H9 (cell line): ENCODE measurements around the gene FARS2. TPM values are rescaled to one million over a fixed set of nuclear protein-coding genes. Genes with fewer than 3 reads are reported as not detected.

Source experiments
- DNase-seq: peaks from one replicate; pipeline ENCODE4 v3.0.0-alpha.2; 2017
- H2AFZ ChIP-seq: one replicate; pipeline ENCODE4 v1.6.1; 2013; ENCODE audit warnings: mild to moderate bottlenecking, low read length, control low read depth, moderate library complexity
- H2AK5ac ChIP-seq: 2 replicates; pipeline ENCODE4 v1.6.1; 2013; ENCODE audit warnings: low read length, control low read depth, mixed read lengths; ENCODE audit not compliant: insufficient read length
- H2BK120ac ChIP-seq: one replicate; pipeline ENCODE4 v1.6.1; 2013; ENCODE audit warnings: low read depth, mild to moderate bottlenecking, low read length, control low read depth, inconsistent platforms; ENCODE audit not compliant: poor library complexity, severe bottlenecking
- H2BK12ac ChIP-seq: 2 replicates; pipeline ENCODE4 v1.6.1; 2013; ENCODE audit warnings: low read length, control low read depth, mixed read lengths, low read depth; ENCODE audit not compliant: insufficient read length
- H2BK15ac ChIP-seq: 2 replicates; pipeline ENCODE4 v1.6.1; 2013; ENCODE audit warnings: low read depth, low read length, control low read depth
- H2BK20ac ChIP-seq: one replicate; pipeline ENCODE4 v1.6.1; 2013; ENCODE audit warnings: low read depth, mild to moderate bottlenecking, low read length, control low read depth, inconsistent platforms; ENCODE audit not compliant: poor library complexity, severe bottlenecking
- H2BK5ac ChIP-seq: 2 replicates; pipeline ENCODE4 v1.6.1; 2013; ENCODE audit warnings: low read length, control low read depth, mixed read lengths; ENCODE audit not compliant: insufficient read length
- H3K14ac ChIP-seq: 2 replicates; pipeline ENCODE4 v1.6.1; 2013; ENCODE audit warnings: low read length, control low read depth; ENCODE audit not compliant: insufficient read depth
- H3K18ac ChIP-seq: 2 replicates; pipeline ENCODE4 v1.6.1; 2013; ENCODE audit warnings: low read depth, mild to moderate bottlenecking, mixed read lengths, low read length, control low read depth; ENCODE audit not compliant: insufficient read length
- H3K23ac ChIP-seq: 2 replicates; pipeline ENCODE4 v1.6.1; 2013; ENCODE audit warnings: low read length, control low read depth, mixed read lengths, low read depth; ENCODE audit not compliant: insufficient read length
- H3K23me2 ChIP-seq: 2 replicates; pipeline ENCODE4 v1.6.1; 2013; ENCODE audit warnings: low read depth, mild to moderate bottlenecking, mixed read lengths, low read length, control low read depth; ENCODE audit not compliant: insufficient read length, poor library complexity, severe bottlenecking
- H3K27ac ChIP-seq: 2 replicates; pipeline ENCODE4 v1.5.1; 2013; ENCODE audit warnings: low read length, control low read depth, mixed read lengths, low read depth; ENCODE audit not compliant: insufficient read length
- H3K27me3 ChIP-seq: 2 replicates; pipeline ENCODE4 v1.6.1; 2013; ENCODE audit warnings: low read length, control low read depth, inconsistent platforms; ENCODE audit not compliant: insufficient read depth
- H3K4ac ChIP-seq: 2 replicates; pipeline ENCODE4 v1.6.1; 2013; ENCODE audit warnings: low read depth, mild to moderate bottlenecking, control low read depth, inconsistent platforms, low read length, moderate library complexity
- H3K4me1 ChIP-seq: 2 replicates; pipeline ENCODE4 v1.6.1; 2013; ENCODE audit warnings: low read length, control low read depth, inconsistent platforms; ENCODE audit not compliant: insufficient read depth
- H3K4me2 ChIP-seq: 2 replicates; pipeline ENCODE4 v1.6.1; 2013; ENCODE audit warnings: low read length, control low read depth, mixed read lengths; ENCODE audit not compliant: insufficient read length, insufficient read depth
- H3K56ac ChIP-seq: 2 replicates; pipeline ENCODE4 v1.6.1; 2013; ENCODE audit warnings: low read depth, mild to moderate bottlenecking, mixed read lengths, low read length, control low read depth; ENCODE audit not compliant: insufficient read length
- H3K79me1 ChIP-seq: 2 replicates; pipeline ENCODE4 v1.6.1; 2013; ENCODE audit warnings: low read depth, mild to moderate bottlenecking, moderate library complexity, low read length, control low read depth, inconsistent platforms; ENCODE audit not compliant: insufficient read depth, poor library complexity, severe bottlenecking
- H3K79me2 ChIP-seq: 2 replicates; pipeline ENCODE4 v1.6.1; 2013; ENCODE audit warnings: low read length, control low read depth, inconsistent platforms; ENCODE audit not compliant: insufficient read depth
- H3K9ac ChIP-seq: 2 replicates; pipeline ENCODE4 v1.6.1; 2013; ENCODE audit warnings: low read length, control low read depth, mixed read lengths; ENCODE audit not compliant: insufficient read length; ENCODE audit errors: extremely low read depth
- H3K9me3 ChIP-seq: one replicate; pipeline ENCODE4 v1.6.1; 2013; ENCODE audit warnings: low read depth, low read length, inconsistent platforms; ENCODE audit not compliant: control insufficient read depth
- H3T11ph ChIP-seq: one replicate; pipeline ENCODE4 v1.6.1; 2013; ENCODE audit warnings: mild to moderate bottlenecking, low read length, control low read depth, inconsistent platforms
- H4K20me1 ChIP-seq: one replicate; pipeline ENCODE4 v1.6.1; 2013; ENCODE audit not compliant: control insufficient read depth, insufficient read length, insufficient read depth
- H4K5ac ChIP-seq: 2 replicates; pipeline ENCODE4 v1.6.1; 2013; ENCODE audit warnings: low read depth, mild to moderate bottlenecking, mixed read lengths, low read length, control low read depth; ENCODE audit not compliant: insufficient read length
- H4K8ac ChIP-seq: replicated peaks from 2 replicates; pipeline ENCODE4 v1.6.1; 2013; ENCODE audit warnings: low read length, control low read depth, mixed read lengths, low read depth; ENCODE audit not compliant: insufficient read length
- H4K91ac ChIP-seq: 2 replicates; pipeline ENCODE4 v1.6.1; 2013; ENCODE audit warnings: low read depth, mild to moderate bottlenecking, moderate library complexity, mixed read lengths, low read length, control low read depth; ENCODE audit not compliant: insufficient read length
- H3K27ac Mint-ChIP-seq, 3 experiments: 2 replicates in 2 of 3; 3 replicates in 1 of 3; pipeline ENCODE4 v1.8.0; 2020 to 2021; ENCODE audit warnings: mixed read lengths in 3 of 3, mild to moderate bottlenecking in 1 of 3, moderate library complexity in 1 of 3
- H3K27me3 Mint-ChIP-seq: 2 replicates; pipeline ENCODE4 v1.8.0; 2021; ENCODE audit warnings: low read depth, mild to moderate bottlenecking, moderate library complexity, mixed read lengths
- H3K36me3 Mint-ChIP-seq, 3 experiments: 2 replicates in 2 of 3; 3 replicates in 1 of 3; pipeline ENCODE4 v1.8.0; 2020 to 2021; ENCODE audit warnings: low read depth in 3 of 3, mixed read lengths in 3 of 3; ENCODE audit not compliant: insufficient read depth in 1 of 3
- H3K4me1 Mint-ChIP-seq, 2 experiments: 2 replicates each; pipeline ENCODE4 v1.8.0; 2020; ENCODE audit warnings: mixed read lengths in 2 of 2
- H3K4me3 Mint-ChIP-seq, 2 experiments: 2 replicates in 1 of 2; 3 replicates in 1 of 2; pipeline ENCODE4 v1.8.0; 2020 to 2021; ENCODE audit warnings: mild to moderate bottlenecking in 2 of 2, mixed read lengths in 2 of 2, moderate library complexity in 1 of 2
- H3K9me3 Mint-ChIP-seq, 2 experiments: 2 replicates in 1 of 2; 3 replicates in 1 of 2; pipeline ENCODE4 v1.8.0; 2020; ENCODE audit warnings: mild to moderate bottlenecking in 2 of 2, mixed read lengths in 2 of 2, moderate library complexity in 1 of 2
- CTCF ChIP-seq: fragments of 200-600 bp; sonication (generic); conservative IDR thresholded peaks from 3 replicates; pipeline ENCODE4 v1.8.0; 2021; ENCODE audit warnings: antibody characterized with exemption, mild to moderate bottlenecking
- WGBS: extraction: QIAGEN DNeasy Blood & Tissue Kit; methylation state at CpG from one replicate; pipeline ENCODE4 v1.1.7; 2013; ENCODE audit warnings: missing lambda C conversion rate, low lambda C conversion rate, mixed read lengths; ENCODE audit not compliant: insufficient read length; ENCODE audit errors: extremely low coverage; 5-methylcytosine and 5-hydroxymethylcytosine counted together
- total RNA-seq: library from RNA; stranded (reverse); gene quantifications from 2 replicates; pipeline ENCODE4 v1.2.1, GENCODE V29; 2021

FARS2 gene
- total RNA-seq, 1 experiment from 2014 or later = 8.5 TPM

GRCh38 chr6:5592886-5593519 is 331.7 kb downstream of the FARS2 start:
- Histone ChIP-seq H2BK15ac (no peak overlapping the region), H3K18ac (no peak overlapping the region), H2BK5ac (no peak overlapping the region), H3K4me2 (no peak overlapping the region), H4K5ac (no peak overlapping the region), H4K20me1 (no peaks in the 10 kb centered on the region), H3K4ac (no peak overlapping the region), H2BK120ac (no peak overlapping the region), H3T11ph (no peak overlapping the region), H4K8ac (no peak overlapping the region), H3K9me3 (no peaks in the 10 kb centered on the region), H3K9ac (no peak overlapping the region), H3K23ac (no peak overlapping the region), H3K56ac (no peak overlapping the region), H3K23me2 (no peaks in the 10 kb centered on the region), H2AFZ (no peak overlapping the region), H3K14ac (no peak overlapping the region), H2BK20ac (no peak overlapping the region), H3K79me1 (no peaks in the 10 kb centered on the region), H3K4me1 (no peaks in the 10 kb centered on the region), H3K27me3 (no peaks in the 10 kb centered on the region), H3K27ac (no peak overlapping the region), H3K79me2 (no peaks in the 10 kb centered on the region), H2BK12ac (no peak overlapping the region), H4K91ac (no peak overlapping the region), H2AK5ac (no peak overlapping the region)
- H3K27me3 Mint-ChIP-seq = no peaks in the 10 kb centered on the region
- TF ChIP-seq CTCF = no peak
- no peak overlapping the region for H3K4me3 Mint-ChIP-seq
- H3K27ac Mint-ChIP-seq = 0 out of 7 replicates have a peak overlapping the region, but pooled peaks of 1 of the 3 experiments have one; percentile 47
- DNase-seq = no peak
- H3K36me3 Mint-ChIP-seq = no peaks in the 10 kb centered on the region
- H3K9me3 Mint-ChIP-seq = no peaks in the 10 kb centered on the region
- WGBS = no CpG with 5 or more reads among the region's 17 CpGs
- peaks cover 4% of the 10 kb centered on the region in 2 experiments; a peak in 3 of 4 replicates for H3K4me1 Mint-ChIP-seq
